Keratinocyte (primary cell): ENCODE data around the gene RDX. TPM values are rescaled to one million over a fixed set of nuclear protein-coding genes. Genes with fewer than 3 reads are reported as not detected.

Source experiments
- DNase-seq: peaks from one replicate; pipeline ENCODE4 v3.0.0-alpha.2; 2011; ENCODE audit warnings: low read depth, missing footprints, low spot score
- FAIRE-seq: peaks from 2 replicates; lab custom pipeline; 2011; peaks lifted over from hg19 to GRCh38; lab: Jason Lieb, UNC
- H2AFZ ChIP-seq: 2 replicates; pipeline ENCODE4 v1.6.0; 2012; ENCODE audit warnings: low read length, control low read depth, inconsistent platforms; ENCODE audit not compliant: control insufficient read depth
- H3K27ac ChIP-seq: 2 replicates; pipeline ENCODE4 v1.5.1; 2011; ENCODE audit warnings: low read length; ENCODE audit not compliant: control insufficient read depth, insufficient read depth
- H3K27me3 ChIP-seq: 3 replicates; pipeline ENCODE4 v1.6.0; 2011; ENCODE audit warnings: low read length; ENCODE audit not compliant: control insufficient read depth, insufficient read depth; ENCODE audit errors: extremely low read depth
- H3K36me3 ChIP-seq, 2 experiments: 2 replicates in 1 of 2; 3 replicates in 1 of 2; pipeline ENCODE4 v1.5.1; 2011; ENCODE audit warnings: low read length in 2 of 2, mild to moderate bottlenecking in 1 of 2; ENCODE audit not compliant: control insufficient read depth in 2 of 2, insufficient read depth in 2 of 2; ENCODE audit errors: extremely low read depth in 1 of 2
- H3K4me1 ChIP-seq: 3 replicates; pipeline ENCODE4 v1.5.1; 2011; ENCODE audit warnings: low read length; ENCODE audit not compliant: control insufficient read depth, insufficient read depth; ENCODE audit errors: extremely low read depth
- H3K4me2 ChIP-seq: 3 replicates; pipeline ENCODE4 v1.6.0; 2011; ENCODE audit warnings: low read depth, low read length; ENCODE audit not compliant: control insufficient read depth, insufficient read depth; ENCODE audit errors: extremely low read depth
- H3K4me3 ChIP-seq, 3 experiments: fragments of 200-600 bp in 1 of 3; sonication (generic) in 1 of 3; 2 replicates in 2 of 3; 3 replicates in 1 of 3; pipeline ENCODE4 v1.5.1; 2011 to 2016; ENCODE audit warnings: low read length in 3 of 3, mild to moderate bottlenecking in 3 of 3, control low read depth in 2 of 3, inconsistent platforms in 1 of 3, low read depth in 1 of 3, mixed read lengths in 1 of 3, mixed run types in 1 of 3, moderate library complexity in 1 of 3; ENCODE audit not compliant: control insufficient read depth in 2 of 3, insufficient read depth in 2 of 3; ENCODE audit errors: extremely low read depth in 1 of 3
- H3K79me2 ChIP-seq: 2 replicates; pipeline ENCODE4 v1.6.0; 2012; ENCODE audit warnings: low read length; ENCODE audit not compliant: control insufficient read depth, insufficient read depth
- H3K9ac ChIP-seq: 3 replicates; pipeline ENCODE4 v1.6.0; 2011; ENCODE audit warnings: low read length; ENCODE audit not compliant: control insufficient read depth, insufficient read depth; ENCODE audit errors: extremely low read depth
- H3K9me1 ChIP-seq: 3 replicates; pipeline ENCODE4 v1.6.0; 2011; ENCODE audit warnings: low read length; ENCODE audit not compliant: control insufficient read depth, insufficient read depth; ENCODE audit errors: extremely low read depth
- H3K9me3 ChIP-seq: 2 replicates; pipeline ENCODE4 v1.5.1; 2012; ENCODE audit warnings: low read depth, low read length; ENCODE audit not compliant: control insufficient read depth
- H4K20me1 ChIP-seq: 3 replicates; pipeline ENCODE4 v1.6.0; 2011; ENCODE audit warnings: low read length; ENCODE audit not compliant: control insufficient read depth, insufficient read depth; ENCODE audit errors: extremely low read depth
- CTCF ChIP-seq, 3 experiments: IDR thresholded peaks in 1 of 3; conservative IDR thresholded peaks in 1 of 3; optimal IDR thresholded peaks in 1 of 3; 2 replicates in 2 of 3; 3 replicates in 1 of 3; pipeline versions ENCODE3 to v1.5.1; 2011; ENCODE audit warnings: low read length in 3 of 3, mild to moderate bottlenecking in 3 of 3, moderate library complexity in 2 of 3, control low read depth in 1 of 3, inconsistent platforms in 1 of 3; ENCODE audit not compliant: insufficient read depth in 2 of 3; ENCODE audit errors: extremely low read depth in 1 of 3
- EZH2 ChIP-seq: IDR thresholded peaks from one replicate; pipeline ENCODE4 v1.6.1; 2012; ENCODE audit warnings: inconsistent platforms, mild to moderate bottlenecking, low read length, moderate library complexity
- dilution Hi-C: fragments of 300-500 bp; cut with MboI; formaldehyde crosslinking; loops from one replicate; pipeline ENCODE4 v1.7.0; 2020; ENCODE audit warnings: low sequenced_read_pairs; ENCODE audit not compliant: extremely low pct_ligation_motif_present
- polyA plus RNA-seq, 5 experiments: library from polyadenylated mRNA; depleted of rRNA in 3 of 5; stranded (reverse) in 3 of 5; stranded (forward) in 1 of 5; unstranded in 1 of 5; fragments of >200 nt; gene quantifications; 1 replicate in 1 of 5; 2 replicates in 3 of 5; 3 replicates in 1 of 5; pipeline versions ENCODE4 v1.2.1 to v1.2.3, GENCODE V29; 2011 to 2012; ENCODE audit warnings: missing spikeins in 2 of 5, low read depth in 1 of 5, low replicate concordance in 1 of 5

The RDX gene
- polyA plus RNA-seq, 1 donor (not counting 4 experiments of a cell fraction or from before 2014, with no cell fraction given), result 85.4 TPM

GRCh38 chr11:110148775-110149744, 147.4 kb downstream of the RDX start:
- no peak overlapping the region for H3K9ac ChIP-seq
- no peaks in the 10 kb centered on the region for H3K27me3 ChIP-seq
- DNase-seq (peak; percentile 28), FAIRE-seq (peak; percentile 84)
- TF ChIP-seq EZH2 (no peak), CTCF (optimal IDR thresholded peaks at IDR 0.05 in 1 of 3, IDR thresholded peaks at IDR 0.05 in 1 of 3, conservative IDR thresholded peaks at IDR 0.05 in 1 of 3; ENCODE audit: extremely low read depth in 1 of 3, insufficient read depth in 2 of 3, low read length in 3 of 3) (no peak)
- H3K36me3 ChIP-seq, result peaks cover 0 to 15% of the 10 kb centered on the region in 2 experiments
- H3K9me3 ChIP-seq, result no peaks in the 10 kb centered on the region
- H3K27ac ChIP-seq, result peak overlapping the region; percentile 35
- H3K9me1 ChIP-seq, result peaks cover 2% of the 10 kb centered on the region
- no peak overlapping the region for H2AFZ ChIP-seq
- H3K79me2 ChIP-seq, result peaks cover 37% of the 10 kb centered on the region
- no peak overlapping the region for H3K4me3 ChIP-seq
- no peak overlapping the region for H3K4me2 ChIP-seq
- H4K20me1 ChIP-seq, result no peaks in the 10 kb centered on the region
- H3K4me1 ChIP-seq, result peaks cover 21% of the 10 kb centered on the region
- dilution Hi-C loops, result no loop called here

- H3K9ac ChIP-seq, result no peak overlapping the region
- dilution Hi-C loops, result no loop called here
- H4K20me1 ChIP-seq, result no peaks in the 10 kb centered on the region
Observed at GRCh38 chr11:110147962-110148709, 148.3 kb downstream of the RDX start.

More at GRCh38 chr11:110147962-110148709, 148.3 kb downstream of the RDX start:
- TF ChIP-seq CTCF (optimal IDR thresholded peaks at IDR 0.05 in 1 of 3, IDR thresholded peaks at IDR 0.05 in 1 of 3, conservative IDR thresholded peaks at IDR 0.05 in 1 of 3; ENCODE audit: extremely low read depth in 1 of 3, insufficient read depth in 2 of 3, low read length in 3 of 3) (no peak), EZH2 (no peak)
- Histone ChIP-seq H3K27me3 (no peaks in the 10 kb centered on the region), H3K4me1 (peaks cover 21% of the 10 kb centered on the region), H3K9me1 (peaks cover 2% of the 10 kb centered on the region), H3K36me3 (peaks cover 0 to 12% of the 10 kb centered on the region in 2 experiments), H3K9me3 (no peaks in the 10 kb centered on the region), H3K4me3 (no peak overlapping the region), H3K27ac (peak overlapping the region; percentile 35), H2AFZ (no peak overlapping the region), H3K79me2 (peaks cover 41% of the 10 kb centered on the region), H3K4me2 (no peak overlapping the region)
- FAIRE-seq, result no peak
- DNase-seq, result no peak
